Endothelial cell of umbilical vein (primary cell): Measurements from ENCODE around the gene NPIPA3. TPM values are rescaled to one million over a fixed set of nuclear protein-coding genes. Genes with fewer than 3 reads are reported as not detected.
"Not testable (repeated sequence)": the region's sequence is repeated elsewhere in the genome, so short reads cannot be mapped to it uniquely, and the experiment has no call there.

ENCODE experiments used
- Bru-seq: library from RNA; stranded (reverse); fragments of 400-500 nt; gene quantifications from one replicate; lab custom pipeline; 2021; lab: Mats Ljungman, UMichigan
- BruChase-seq, 2 experiments: library from RNA; stranded (reverse); fragments of 400-500 nt; gene quantifications; one replicate each; lab custom pipeline; 2021; lab: Mats Ljungman, UMichigan
- BruUV-seq: library from RNA; stranded (reverse); fragments of 400-500 nt; replicated peaks from 2 replicates; lab custom pipeline; 2021; lab: Mats Ljungman, UMichigan
- CTCF ChIA-PET: fragments of 300-600, 350-600 bp; sonication (Branson Sonifier 250); formaldehyde crosslinking; loops from one replicate; lab custom pipeline; 2021; ENCODE audit warnings: antibody characterized with exemption, inconsistent platforms; lab: Charles Lee
- POLR2A ChIA-PET: fragments of 300-600, 350-600 bp; sonication (Branson Sonifier 250); formaldehyde crosslinking; loops from one replicate; lab custom pipeline; 2021; ENCODE audit warnings: antibody characterized with exemption, inconsistent platforms; lab: Charles Lee
- DNase-seq: peaks from one replicate; pipeline ENCODE4 v3.0.0-alpha.2; 2011; ENCODE audit warnings: low read depth, low spot score
- FAIRE-seq: peaks from 2 replicates; lab custom pipeline; 2011; peaks lifted over from hg19 to GRCh38; lab: Jason Lieb, UNC
- H2AFZ ChIP-seq: 2 replicates; pipeline ENCODE4 v1.6.0; 2012; ENCODE audit warnings: low read depth, low read length, control low read depth, inconsistent platforms
- H3K27ac ChIP-seq: 2 replicates; pipeline ENCODE4 v1.5.1; 2011; ENCODE audit warnings: low read depth, mild to moderate bottlenecking, control low read depth, low read length, moderate library complexity; ENCODE audit not compliant: insufficient read depth
- H3K27me3 ChIP-seq, 2 experiments: 2 replicates each; pipeline versions ENCODE4 v1.6.0 to v1.6.1; 2011; ENCODE audit warnings: low read length in 2 of 2, mixed read lengths in 1 of 2; ENCODE audit not compliant: control insufficient read depth in 2 of 2, insufficient read depth in 2 of 2
- H3K36me3 ChIP-seq, 2 experiments: 2 replicates in 1 of 2; 3 replicates in 1 of 2; pipeline ENCODE4 v1.5.1; 2011; ENCODE audit warnings: low read length in 2 of 2, mild to moderate bottlenecking in 1 of 2, moderate library complexity in 1 of 2; ENCODE audit not compliant: control insufficient read depth in 2 of 2, insufficient read depth in 2 of 2; ENCODE audit errors: extremely low read depth in 1 of 2
- H3K4me1 ChIP-seq: 3 replicates; pipeline ENCODE4 v1.5.1; 2011; ENCODE audit warnings: mild to moderate bottlenecking, low read length; ENCODE audit not compliant: control insufficient read depth, insufficient read depth; ENCODE audit errors: extremely low read depth
- H3K4me2 ChIP-seq: 2 replicates; pipeline ENCODE4 v1.6.1; 2011; ENCODE audit warnings: low read length, control low read depth, mixed read lengths; ENCODE audit not compliant: insufficient read depth
- H3K4me3 ChIP-seq, 3 experiments: fragments of 200-600 bp in 1 of 3; sonication (generic), shearing (Covaris generic) in 1 of 3; replicated peaks in 1 of 3; 2 replicates each; pipeline ENCODE4 v1.5.1; 2011 to 2016; ENCODE audit warnings: control low read depth in 3 of 3, low read length in 3 of 3, mild to moderate bottlenecking in 2 of 3, inconsistent platforms in 1 of 3, low read depth in 1 of 3, moderate library complexity in 1 of 3; ENCODE audit not compliant: insufficient read depth in 1 of 3
- H3K79me2 ChIP-seq: 2 replicates; pipeline ENCODE4 v1.6.0; 2012; ENCODE audit warnings: low read length, inconsistent platforms; ENCODE audit not compliant: control insufficient read depth, insufficient read depth
- H3K9ac ChIP-seq: replicated peaks from 2 replicates; pipeline ENCODE3; 2011; ENCODE audit warnings: low read length, control low read depth; ENCODE audit not compliant: insufficient read depth; ENCODE audit errors: extremely low read depth
- H3K9me1 ChIP-seq: replicated peaks from 3 replicates; pipeline ENCODE4 v1.6.0; 2011; ENCODE audit warnings: mild to moderate bottlenecking, low read length; ENCODE audit not compliant: control insufficient read depth, insufficient read depth; ENCODE audit errors: extremely low read depth
- H3K9me3 ChIP-seq: replicated peaks from 2 replicates; pipeline ENCODE4 v1.5.1; 2012; ENCODE audit warnings: low read length, inconsistent platforms; ENCODE audit not compliant: control insufficient read depth, insufficient read depth
- H4K20me1 ChIP-seq: replicated peaks from 2 replicates; pipeline ENCODE3; 2011; ENCODE audit warnings: mild to moderate bottlenecking, low read length; ENCODE audit not compliant: control insufficient read depth, insufficient read depth; ENCODE audit errors: extremely low read depth
- CTCF ChIP-seq, 2 donors: IDR thresholded peaks; 1 replicate in 1 of 2; 2 replicates in 1 of 2; pipeline ENCODE4 v1.5.1; 2011; ENCODE audit warnings: low read length in 2 of 2, mild to moderate bottlenecking in 2 of 2, moderate library complexity in 2 of 2, control low read depth in 1 of 2, inconsistent platforms in 1 of 2, low read depth in 1 of 2; ENCODE audit not compliant: insufficient read depth in 1 of 2; ENCODE audit errors: extremely low read depth in 1 of 2
- EZH2 ChIP-seq: IDR thresholded peaks from 2 replicates; pipeline ENCODE4 v1.6.1; 2012; ENCODE audit warnings: borderline replicate concordance, low read depth, mild to moderate bottlenecking, moderate library complexity, low read length, inconsistent platforms; ENCODE audit not compliant: severe bottlenecking
- FOS ChIP-seq: IDR thresholded peaks from 2 replicates; pipeline ENCODE4 v1.6.1; 2011; ENCODE audit warnings: mild to moderate bottlenecking, low read length, moderate library complexity, borderline replicate concordance; ENCODE audit not compliant: insufficient read depth
- GATA2 ChIP-seq: IDR thresholded peaks from 2 replicates; pipeline ENCODE4 v1.7.0; 2011; ENCODE audit warnings: low read depth, mild to moderate bottlenecking, moderate library complexity, mixed read lengths, low read length; ENCODE audit not compliant: insufficient read length, insufficient read depth
- JUN ChIP-seq: IDR thresholded peaks from 2 replicates; pipeline ENCODE4 v1.6.1; 2011; ENCODE audit warnings: borderline replicate concordance, low read depth; ENCODE audit not compliant: insufficient read length, insufficient read depth
- MAX ChIP-seq: IDR thresholded peaks from 2 replicates; pipeline ENCODE4 v1.6.1; 2011; ENCODE audit not compliant: insufficient read depth, insufficient read length
- MYC ChIP-seq: IDR thresholded peaks from one replicate; pipeline ENCODE4 v1.6.1; 2011; ENCODE audit warnings: mild to moderate bottlenecking, low read depth, low read length
- POLR2A ChIP-seq: IDR thresholded peaks from 2 replicates; pipeline ENCODE4 v1.6.1; 2012; ENCODE audit warnings: low read depth, mild to moderate bottlenecking, control low read depth, low read length
- POLR2AphosphoS5 ChIP-seq: IDR thresholded peaks from 2 replicates; pipeline ENCODE4 v1.6.1; 2012; ENCODE audit warnings: low read depth, mild to moderate bottlenecking, control low read depth, low read length, moderate library complexity; ENCODE audit not compliant: insufficient read depth
- dilution Hi-C: fragments of 300-500 bp; cut with MboI; formaldehyde crosslinking; loops from one replicate; pipeline ENCODE4 v1.15.0; 2019; ENCODE audit warnings: low sequenced_read_pairs; ENCODE audit not compliant: extremely low pct_ligation_motif_present
- intact Hi-C: fragments of 100-400 bp; cut with micrococcal nuclease; formaldehyde crosslinking; loops from one replicate; pipeline ENCODE4 v1.10.0; 2022
- long read RNA-seq: library from polyadenylated mRNA; stranded (forward); transcript quantifications from one replicate; pipeline ENCODE4 v2.0.0, GENCODE V29; 2021
- polyA minus RNA-seq, 3 experiments: library from RNA; depleted of rRNA, polyadenylated mRNA; stranded (reverse); fragments of >200 nt; gene quantifications; 1 replicate in 1 of 3; 2 replicates in 2 of 3; pipeline ENCODE4 v1.2.3, GENCODE V29; 2011
- polyA plus RNA-seq, 4 experiments: library from polyadenylated mRNA; depleted of rRNA in 3 of 4; stranded (reverse) in 3 of 4; unstranded in 1 of 4; fragments of >200 nt; gene quantifications; 2 replicates each; pipeline versions ENCODE4 v1.2.1 to v1.2.3, GENCODE V29; 2011 to 2012; ENCODE audit warnings: missing spikeins in 1 of 4
- total RNA-seq: library from RNA; stranded (reverse); gene quantifications from 2 replicates; pipeline ENCODE4 v1.2.3, GENCODE V29; 2021

Gene NPIPA3
- total RNA-seq = 1.4 and 3.0 TPM in 2 replicates
- polyA plus RNA-seq = 2.2 and 4.8 TPM in 2 replicates
- polyA plus RNA-seq (2011; cell fraction: cytosol; rRNA removed) = 1.3 and 2.6 TPM in 2 replicates
- polyA plus RNA-seq (2011; cell fraction: nucleus; rRNA removed) = 17.1 and 20.8 TPM in 2 replicates
- 1.0 and 1.7 TPM in 2 replicates for polyA plus RNA-seq (2012)
- polyA minus RNA-seq = 0.51 and 3.3 TPM in 2 replicates
- polyA minus RNA-seq (2011; cell fraction: cytosol; rRNA and poly(A)+ RNA removed) = not detected
- polyA minus RNA-seq (2011; cell fraction: nucleus; rRNA and poly(A)+ RNA removed) = 3.7 and 4.3 TPM in 2 replicates
- not detected for Bru-seq, nascent RNA
- not detected for BruChase-seq, experiment 1, labeled RNA remaining after a 6-hour chase
- BruChase-seq, experiment 2, labeled RNA remaining after a 2-hour chase = percentile 10 among the genes with signal in this experiment
- long read RNA-seq = 0 reads

GRCh38 chr16:14703156-14704011 lies at the start of gene NPIPA3:
Gene NPIPA3, plus strand, starts transcription at chr16:14703411. Its CDS starts 5,533 bp downstream, at chr16:14708944.
- DNase-seq, H3K9me1 ChIP-seq, H3K4me3 ChIP-seq, H4K20me1 ChIP-seq, H3K4me1 ChIP-seq, intact Hi-C loops, H2AFZ ChIP-seq, H3K36me3 ChIP-seq, CTCF ChIA-PET, H3K27ac ChIP-seq, dilution Hi-C loops, H3K79me2 ChIP-seq, H3K4me2 ChIP-seq, POLR2A ChIA-PET, H3K9me3 ChIP-seq, H3K27me3 ChIP-seq, H3K9ac ChIP-seq: not testable (repeated sequence)
- FAIRE-seq = peak; percentile 81
- BruUV-seq = TSS peak; percentile 19

- no peaks in the 10 kb centered on the region for H3K9me1 ChIP-seq
- no peaks in the 10 kb centered on the region for H3K79me2 ChIP-seq
- H3K4me3 ChIP-seq = no peak overlapping the region
- no peak overlapping the region for H3K27ac ChIP-seq
- POLR2A ChIA-PET = no interaction called here
- no peaks in the 10 kb centered on the region for H4K20me1 ChIP-seq
- no peak overlapping the region for H3K9ac ChIP-seq
- TF ChIP-seq FOS = no peak
- no peak for TF ChIP-seq POLR2A
- no peak for TF ChIP-seq GATA2
- TF ChIP-seq MYC = no peak
- TF ChIP-seq POLR2AphosphoS5 = no peak
- TF ChIP-seq CTCF (IDR thresholded peaks at IDR 0.05; ENCODE audit: extremely low read depth in 1 of 2, insufficient read depth in 1 of 2, low read depth in 1 of 2, low read length in 2 of 2) = no peak
- TF ChIP-seq MAX = no peak
- TF ChIP-seq EZH2 = no peak
- no peak for TF ChIP-seq JUN
- H3K4me2 ChIP-seq = no peak overlapping the region
- no peaks in the 10 kb centered on the region for H3K27me3 ChIP-seq
- no peak for DNase-seq
- CTCF ChIA-PET = interaction anchor here (1.8 kb wide), 1 partner anchor 18 kb away, joined by 3 read pairs; no protein-coding TSS in a partner anchor
- dilution Hi-C loops = no loop called here
- H3K9me3 ChIP-seq = no peaks in the 10 kb centered on the region
- BruUV-seq = no TSS peak
- H3K36me3 ChIP-seq = peaks cover 3 to 20% of the 10 kb centered on the region in 2 experiments
- no peak for FAIRE-seq
- H2AFZ ChIP-seq = no peak overlapping the region
- no peaks in the 10 kb centered on the region for H3K4me1 ChIP-seq
- intact Hi-C loops = no loop called here
These were observed 45.1 kb upstream of the NPIPA3 start for GRCh38 chr16:14658063-14658462.
